HCT116 (cell line): ENCODE measurements around the gene CD22. TPM values are rescaled to one million over a fixed set of nuclear protein-coding genes. Genes with fewer than 3 reads are reported as not detected.
A peak's percentile ranks its signal among the peaks of the same experiment; 100 is the strongest.

ENCODE experiments used
- ATAC-seq: fragments of 200-7000 bp; cut with Tn5 transposase; 2 replicates; pipeline ENCODE4 v1.9.1; 2020; ENCODE audit warnings: mild to moderate bottlenecking, moderate library complexity
- BruUV-seq: library from RNA; stranded (reverse); fragments of 400-500 nt; replicated peaks from 2 replicates; lab custom pipeline; 2021; lab: Mats Ljungman, UMichigan
- CTCF ChIA-PET: fragments of 300-600 bp; sonication (Branson Sonifier 250); formaldehyde crosslinking; loops from one replicate; lab custom pipeline; 2021; ENCODE audit warnings: antibody characterized with exemption; lab: Charles Lee
- POLR2A ChIA-PET: fragments of 300-600, 350-600 bp; sonication (Branson Sonifier 250); formaldehyde crosslinking; loops from one replicate; lab custom pipeline; 2021; ENCODE audit warnings: antibody characterized with exemption; lab: Charles Lee
- RAD21 ChIA-PET, 2 experiments: fragments of 300-600 bp; sonication (Branson Sonifier 250); formaldehyde crosslinking; loops; one replicate each; lab custom pipeline; 2023; ENCODE audit warnings: low total read pairs in 2 of 2; ENCODE audit not compliant: uncharacterized antibody in 2 of 2, unreplicated experiment in 2 of 2, low non-redundant PET in 1 of 2; lab: Charles Lee
- DNase-seq: peaks from one replicate; pipeline ENCODE4 v3.0.0-alpha.2; 2010; ENCODE audit warnings: low read depth, low spot score
- H2AFZ ChIP-seq: fragments of 200-600 bp; shearing (Covaris generic), sonication (generic); 2 replicates; pipeline ENCODE4 v1.6.1; 2017; ENCODE audit warnings: low read depth, mixed run types, mixed read lengths, antibody characterized with exemption, low read length; ENCODE audit not compliant: poor library complexity, severe bottlenecking
- H3K27ac ChIP-seq: 2 replicates; pipeline ENCODE4 v1.5.1; 2012; ENCODE audit warnings: low read depth, low read length
- H3K27me3 ChIP-seq: fragments of 200-600 bp; sonication (generic); 2 replicates; pipeline ENCODE4 v1.6.1; 2016; ENCODE audit warnings: mixed run types, low read length, mixed read lengths; ENCODE audit not compliant: insufficient read depth
- H3K36me3 ChIP-seq, 2 experiments: fragments of 200-500 bp in 1 of 2; fragments of 200-600 bp in 1 of 2; sonication (Bioruptor generic) in 1 of 2; sonication (generic) in 1 of 2; 2 replicates each; pipeline versions ENCODE4 v1.5.1 to v1.6.1; 2014 to 2016; ENCODE audit warnings: low read length in 2 of 2, inconsistent platforms in 1 of 2, mixed read lengths in 1 of 2, mixed run types in 1 of 2; ENCODE audit not compliant: insufficient read depth in 2 of 2, control insufficient read depth in 1 of 2
- H3K4me1 ChIP-seq, 2 experiments: fragments of 200-600 bp in 1 of 2; sonication (generic) in 1 of 2; 2 replicates each; pipeline versions ENCODE4 v1.5.1 to v1.6.1; 2012 to 2017; ENCODE audit warnings: low read length in 2 of 2, inconsistent platforms in 1 of 2, mild to moderate bottlenecking in 1 of 2, mixed read lengths in 1 of 2, mixed run types in 1 of 2, moderate library complexity in 1 of 2; ENCODE audit not compliant: insufficient read depth in 2 of 2, control insufficient read depth in 1 of 2
- H3K4me2 ChIP-seq: fragments of 200-600 bp; sonication (generic); 2 replicates; pipeline ENCODE4 v1.6.1; 2017; ENCODE audit warnings: mixed run types, low read length, mixed read lengths
- H3K4me3 ChIP-seq, 2 experiments: fragments of 200-600 bp in 1 of 2; sonication (generic) in 1 of 2; replicated peaks in 1 of 2; 2 replicates each; pipeline ENCODE4 v1.5.1; 2011 to 2016; ENCODE audit warnings: low read length in 2 of 2, control low read depth in 1 of 2, low read depth in 1 of 2, mild to moderate bottlenecking in 1 of 2, mixed read lengths in 1 of 2, mixed run types in 1 of 2
- H3K79me2 ChIP-seq: fragments of 200-600 bp; sonication (generic); 2 replicates; pipeline ENCODE4 v1.6.1; 2017; ENCODE audit warnings: mild to moderate bottlenecking, mixed run types, low read length, moderate library complexity, mixed read lengths; ENCODE audit not compliant: insufficient read depth
- H3K9ac ChIP-seq: fragments of 200-600 bp; sonication (generic); 2 replicates; pipeline ENCODE4 v1.6.1; 2016; ENCODE audit warnings: low read length, mixed read lengths
- H3K9me2 ChIP-seq: fragments of 200-600 bp; sonication (generic), shearing (Covaris generic); 2 replicates; pipeline ENCODE4 v1.6.1; 2017; ENCODE audit warnings: mixed run types, mild to moderate bottlenecking, moderate library complexity; ENCODE audit not compliant: insufficient read depth
- H3K9me3 ChIP-seq, 2 experiments: fragments of 200-500 bp in 1 of 2; fragments of 200-600 bp in 1 of 2; sonication (Bioruptor generic) in 1 of 2; sonication (generic) in 1 of 2; 2 replicates each; pipeline ENCODE4 v1.6.1; 2014 to 2017; ENCODE audit warnings: low read length in 2 of 2, mixed read lengths in 2 of 2, inconsistent platforms in 1 of 2, low read depth in 1 of 2, mild to moderate bottlenecking in 1 of 2, mixed run types in 1 of 2, moderate library complexity in 1 of 2; ENCODE audit not compliant: control insufficient read depth in 1 of 2, insufficient read depth in 1 of 2
- H4K20me1 ChIP-seq: fragments of 200-600 bp; sonication (generic), shearing (Covaris generic); 2 replicates; pipeline ENCODE4 v1.6.1; 2017; ENCODE audit warnings: mixed run types, mild to moderate bottlenecking, moderate library complexity; ENCODE audit not compliant: insufficient read depth
- ELF1 ChIP-seq: IDR thresholded peaks from 2 replicates; pipeline ENCODE4 v1.6.1; 2012; ENCODE audit warnings: low read depth, borderline replicate concordance
- EZH2 ChIP-seq: fragments of 200-600 bp; sonication (generic); IDR thresholded peaks from 2 replicates; pipeline ENCODE4 v1.6.1; 2017; ENCODE audit warnings: antibody characterized with exemption, mixed run types
- EZH2phosphoT487 ChIP-seq: fragments of 200-600 bp; IDR thresholded peaks from 2 replicates; pipeline ENCODE4 v1.6.1; 2018; ENCODE audit warnings: antibody characterized with exemption, borderline replicate concordance
- FOSL1 ChIP-seq: IDR thresholded peaks from 2 replicates; pipeline ENCODE4 v1.6.1; 2012; ENCODE audit warnings: low read depth
- JUND ChIP-seq: IDR thresholded peaks from 2 replicates; pipeline ENCODE4 v1.6.1; 2012
- POLR2A ChIP-seq: IDR thresholded peaks from 2 replicates; pipeline ENCODE4 v1.7.0; 2011; ENCODE audit warnings: borderline replicate concordance; ENCODE audit not compliant: insufficient read depth, insufficient read length; ENCODE audit errors: extremely low read depth
- SP1 ChIP-seq: IDR thresholded peaks from 2 replicates; pipeline ENCODE4 v1.6.1; 2012; ENCODE audit warnings: low read depth
- SRF ChIP-seq: IDR thresholded peaks from 2 replicates; pipeline ENCODE4 v1.6.1; 2012; ENCODE audit warnings: low read depth
- TCF7L2 ChIP-seq: IDR thresholded peaks from 2 replicates; pipeline ENCODE4 v1.7.0; 2011; ENCODE audit warnings: borderline replicate concordance, inconsistent platforms; ENCODE audit not compliant: insufficient read depth, insufficient read length; ENCODE audit errors: extremely low read depth
- YY1 ChIP-seq: IDR thresholded peaks from 2 replicates; pipeline ENCODE4 v1.6.1; 2011; ENCODE audit warnings: low read length, low read depth, moderate library complexity, mild to moderate bottlenecking; ENCODE audit not compliant: insufficient replicate concordance; ENCODE audit errors: extremely low read depth
- ZBTB33 ChIP-seq: IDR thresholded peaks from 2 replicates; pipeline ENCODE4 v1.6.1; 2011; ENCODE audit warnings: mild to moderate bottlenecking, low read length, moderate library complexity; ENCODE audit not compliant: insufficient replicate concordance; ENCODE audit errors: extremely low read depth
- ZFX ChIP-seq: fragments of 450-650 bp; IDR thresholded peaks from 2 replicates; pipeline ENCODE4 v1.6.1; 2017
- ZNF274 ChIP-seq: fragments of 200-500 bp; sonication (Bioruptor generic); IDR thresholded peaks from 2 replicates; pipeline ENCODE4 v1.6.1; 2014; ENCODE audit warnings: mild to moderate bottlenecking, low read depth, low read length, inconsistent platforms
- intact Hi-C: fragments of 100-400 bp; cut with micrococcal nuclease; formaldehyde crosslinking; loops from 2 replicates; pipeline ENCODE4 v1.10.0; 2022
- total RNA-seq: library from RNA; stranded (reverse); gene quantifications from one replicate; pipeline ENCODE4 v1.2.1, GENCODE V29; 2021; ENCODE audit not compliant: unreplicated experiment

CD22 gene
- total RNA-seq, 1 experiment from 2014 or later, result 7.0 TPM

DNA sequence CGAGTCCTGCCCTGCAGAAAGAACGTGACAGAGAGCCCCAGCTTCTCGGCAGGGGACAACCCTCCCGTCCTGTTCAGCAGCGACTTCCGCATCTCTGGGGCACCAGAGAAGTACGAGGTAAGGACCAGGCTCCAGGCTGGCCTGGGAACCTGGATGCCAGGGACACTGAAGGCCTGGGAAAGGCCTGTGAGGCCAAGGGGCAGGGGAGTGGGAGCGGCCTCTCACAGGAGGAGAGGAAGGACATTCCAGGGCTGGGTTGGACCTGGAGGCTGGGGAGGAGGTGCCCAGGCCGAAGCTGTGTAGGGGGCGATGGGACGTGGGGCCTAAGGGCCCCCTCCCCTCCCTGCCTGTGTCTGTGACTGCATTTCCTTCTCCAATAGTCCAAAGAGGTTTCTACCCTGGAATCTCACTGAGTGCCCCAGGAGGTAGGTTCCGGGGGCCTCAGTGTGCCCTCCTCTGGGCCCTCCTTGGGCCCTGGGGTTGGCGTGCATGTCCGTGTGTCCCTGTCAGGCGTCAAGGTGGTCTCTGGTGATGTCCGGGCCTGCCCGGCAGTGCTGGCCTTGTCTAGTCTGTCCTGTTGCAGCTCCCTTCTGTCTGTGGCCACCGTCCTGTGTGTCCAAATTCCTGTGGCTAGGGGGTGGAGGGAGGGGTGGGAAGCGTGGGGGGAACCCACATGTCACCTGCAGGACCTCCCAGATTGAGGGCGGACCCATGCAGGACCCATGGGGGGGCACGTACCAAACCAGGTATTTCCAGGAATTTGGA lies 16.9 kb upstream of the CD22 start (continued):
- TF ChIP-seq SRF, result no peak

DNA sequence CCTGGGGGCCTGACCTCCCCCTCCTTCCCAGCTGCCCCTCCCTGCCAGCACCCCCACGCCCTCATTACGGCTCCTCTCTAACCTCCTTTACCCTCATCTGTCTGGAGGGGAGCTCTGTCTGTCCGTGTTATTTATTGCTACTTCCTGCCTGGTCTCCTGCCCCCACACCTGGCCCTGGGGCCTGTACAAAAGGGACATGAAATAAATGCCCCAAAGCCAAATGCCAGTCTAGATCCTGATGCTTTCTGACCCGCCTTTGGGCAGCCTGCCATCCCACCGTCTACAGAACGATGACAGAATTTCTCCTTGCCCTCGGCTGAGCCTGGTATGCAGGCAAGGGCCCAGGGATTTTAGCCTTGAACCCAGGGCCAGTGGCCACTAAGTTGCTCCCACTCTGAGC lies 15.4 kb upstream of the CD22 start:
- Histone ChIP-seq H3K9me2 (no peaks in the 10 kb centered on the region), H3K4me3 (no peak overlapping the region), H4K20me1 (no peaks in the 10 kb centered on the region), H3K4me1 (peaks cover 11 to 45% of the 10 kb centered on the region in 2 experiments), H3K27me3 (no peaks in the 10 kb centered on the region), H3K79me2 (no peaks in the 10 kb centered on the region), H3K27ac (no peak overlapping the region), H3K4me2 (peak overlapping the region; percentile 37), H3K9me3 (no peaks in the 10 kb centered on the region), H2AFZ (no peak overlapping the region), H3K9ac (no peak overlapping the region), H3K36me3 (no peaks in the 10 kb centered on the region)
- DNase-seq (no peak), ATAC-seq (0 out of 2 replicates have a peak, but pooled peaks have one; percentile 15)
- CTCF ChIA-PET, result interaction anchor here (1.1 kb wide), 1 partner anchor 15 kb away, joined by 3 read pairs; no protein-coding TSS in a partner anchor
- intact Hi-C loops, result no loop called here
- no TSS peak for BruUV-seq
- POLR2A ChIA-PET, result no interaction called here
- RAD21 ChIA-PET, result no interaction called here
- TF ChIP-seq SRF (no peak), SP1 (no peak), YY1 (no peak), POLR2A (no peak), JUND (no peak), ELF1 (no peak), FOSL1 (no peak), ZNF274 (no peak), ZBTB33 (no peak), ZFX (no peak), EZH2phosphoT487 (no peak), TCF7L2 (no peak), EZH2 (no peak)
